Gastrocnemius medialis (tissue), 4 donors: Measurements from ENCODE around the gene GNAQ.

Source experiments
- CTCF ChIP-seq, 5 experiments: fragments of 450-650 bp in 3 of 5; fragments of 200-600 bp in 2 of 5; sonication (generic) in 2 of 5; IDR thresholded peaks in 4 of 5; conservative IDR thresholded peaks in 1 of 5; 1 replicate in 4 of 5; 2 replicates in 1 of 5; pipeline ENCODE4 v1.5.1; 2016 to 2019; ENCODE audit warnings: antibody characterized with exemption in 5 of 5, mild to moderate bottlenecking in 3 of 5, moderate library complexity in 3 of 5
- POLR2A ChIP-seq, 2 donors: fragments of 450-650 bp; IDR thresholded peaks; one replicate each; pipeline ENCODE4 v1.6.1; 2017; ENCODE audit warnings: antibody characterized with exemption in 2 of 2, mild to moderate bottlenecking in 2 of 2, moderate library complexity in 2 of 2

- TF ChIP-seq CTCF (IDR thresholded peaks at IDR 0.05 in 4 of 5, conservative IDR thresholded peaks at IDR 0.05 in 1 of 5): no peak
- TF ChIP-seq POLR2A (IDR thresholded peaks at IDR 0.05): no peak
Measured at GRCh38 chr9:78047106-78047505, 15.5 kb upstream of the GNAQ start.
